Panc1 (cell line): Measurements from ENCODE around the gene MAP2K4. TPM values are rescaled to one million over a fixed set of nuclear protein-coding genes. Genes with fewer than 3 reads are reported as not detected.

Source experiments
- ATAC-seq: fragments of 200-7000 bp; cut with Tn5 transposase; 2 replicates; pipeline ENCODE4 v1.9.1; 2020; ENCODE audit warnings: mild to moderate bottlenecking, moderate library complexity
- BruUV-seq: library from RNA; stranded (reverse); fragments of 400-500 nt; replicated peaks from 2 replicates; lab custom pipeline; 2021; lab: Mats Ljungman, UMichigan
- CTCF ChIA-PET: fragments of 300-600 bp; sonication (Branson Sonifier 250); formaldehyde crosslinking; loops from one replicate; lab custom pipeline; 2022; ENCODE audit warnings: antibody characterized with exemption; lab: Charles Lee
- POLR2A ChIA-PET: fragments of 300-600 bp; sonication (Branson Sonifier 250); formaldehyde crosslinking; loops from one replicate; lab custom pipeline; 2022; ENCODE audit warnings: antibody characterized with exemption; lab: Charles Lee
- DNase-seq: peaks from one replicate; pipeline ENCODE4 v3.0.0-alpha.2; 2010; ENCODE audit warnings: low read depth, low spot score
- H3K27ac ChIP-seq: 2 replicates; pipeline ENCODE4 v1.5.1; 2011; ENCODE audit warnings: mild to moderate bottlenecking, low read length, inconsistent platforms
- H3K27me3 ChIP-seq: fragments of 200-500 bp; sonication (Bioruptor generic); 2 replicates; pipeline ENCODE4 v1.6.0; 2014; ENCODE audit warnings: low read length, inconsistent platforms; ENCODE audit not compliant: control insufficient read depth, insufficient read depth
- H3K36me3 ChIP-seq: fragments of 200-500 bp; sonication (Bioruptor generic); 2 replicates; pipeline ENCODE4 v1.5.1; 2014; ENCODE audit warnings: inconsistent platforms, mild to moderate bottlenecking, low read length, moderate library complexity; ENCODE audit not compliant: control insufficient read depth, insufficient read depth
- H3K4me1 ChIP-seq: 2 replicates; pipeline ENCODE4 v1.5.1; 2011; ENCODE audit warnings: inconsistent platforms, mild to moderate bottlenecking, low read length, moderate library complexity; ENCODE audit not compliant: control insufficient read depth, insufficient read depth
- H3K4me3 ChIP-seq, 2 experiments: 2 replicates each; pipeline ENCODE4 v1.5.1; 2011 to 2012; ENCODE audit warnings: low read depth in 2 of 2, low read length in 2 of 2, mild to moderate bottlenecking in 2 of 2, inconsistent platforms in 1 of 2, moderate library complexity in 1 of 2
- H3K9me3 ChIP-seq: fragments of 200-500 bp; sonication (Bioruptor generic); 2 replicates; pipeline ENCODE4 v1.5.1; 2014; ENCODE audit warnings: low read depth, mild to moderate bottlenecking, inconsistent platforms, low read length, moderate library complexity; ENCODE audit not compliant: control insufficient read depth, insufficient read depth
- REST ChIP-seq, 2 experiments: IDR thresholded peaks; 2 replicates each; pipeline ENCODE4 v1.6.1; 2011 to 2012; ENCODE audit warnings: low read depth in 2 of 2, control low read depth in 1 of 2, low read length in 1 of 2, mild to moderate bottlenecking in 1 of 2, moderate library complexity in 1 of 2; ENCODE audit not compliant: insufficient read depth in 1 of 2
- TCF7L2 ChIP-seq: IDR thresholded peaks from 2 replicates; pipeline ENCODE4 v1.6.1; 2011; ENCODE audit warnings: mild to moderate bottlenecking, low read depth, low read length, inconsistent platforms
- in situ Hi-C: cut with HindIII; loops from 2 replicates; pipeline ENCODE4 v1.10.0; 2016; ENCODE audit warnings: low sequenced_read_pairs, low pct_unique_long_range_greater_than_20kb
- intact Hi-C: fragments of 100-400 bp; cut with micrococcal nuclease; formaldehyde crosslinking; loops from one replicate; pipeline ENCODE4 v1.10.0; 2022; ENCODE audit not compliant: unreplicated experiment
- microRNA-seq: library from miRNA; unstranded; fragments of <30 nt; microRNA quantifications from one replicate; pipeline ENCODE4 v1.1.0, GENCODE V29; 2020; ENCODE audit not compliant: unreplicated experiment
- total RNA-seq: library from RNA; stranded (reverse); gene quantifications from one replicate; pipeline ENCODE4 v1.2.1, GENCODE V29; 2021; ENCODE audit not compliant: unreplicated experiment
- TF ChIP-seq, protein P1 (sequence below): fragments of 450-650 bp; IDR thresholded peaks from 2 replicates; pipeline ENCODE4 v1.5.1; 2017; ENCODE audit warnings: mild to moderate bottlenecking

MAP2K4 gene
- total RNA-seq, 1 experiment from 2014 or later = 16.8 TPM

DNA sequence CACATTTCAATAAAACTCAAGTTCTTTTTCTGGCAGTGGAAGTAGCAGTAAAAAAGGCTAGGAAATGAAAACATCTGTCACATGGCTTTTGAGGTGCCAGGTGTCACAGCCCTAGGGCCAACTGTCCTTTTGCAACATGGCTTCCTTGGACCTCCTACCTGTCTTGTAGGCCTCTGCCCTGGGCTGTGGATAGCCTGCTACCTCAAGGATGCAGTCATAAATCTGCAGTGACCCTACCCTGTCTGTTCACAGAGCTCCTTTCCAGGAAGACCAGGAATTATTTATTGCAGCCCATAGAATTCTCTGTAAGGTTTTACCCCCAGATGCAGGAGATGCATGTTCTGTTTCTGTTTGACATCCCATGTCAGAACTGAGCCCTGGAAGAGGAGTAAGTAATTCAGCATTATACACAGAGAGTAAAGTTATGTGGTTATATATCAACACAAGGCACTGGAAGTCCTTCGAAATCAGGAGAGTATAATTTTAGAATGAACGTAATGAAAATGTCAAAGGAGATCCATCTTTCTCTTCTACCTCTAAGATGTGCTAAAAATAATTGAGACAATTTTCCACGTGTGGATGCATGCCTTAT lies 172.6 kb downstream of the MAP2K4 start:
- H3K4me1 ChIP-seq = no peaks in the 10 kb centered on the region
- intact Hi-C loops = no loop called here
- H3K36me3 ChIP-seq = no peaks in the 10 kb centered on the region
- no peaks in the 10 kb centered on the region for H3K9me3 ChIP-seq
- no TSS peak for BruUV-seq
- POLR2A ChIA-PET = no interaction called here
- ATAC-seq (no peak), DNase-seq (no peak)
- no peak overlapping the region for H3K27ac ChIP-seq
- TF ChIP-seq REST (IDR thresholded peaks at IDR 0.05; ENCODE audit: insufficient read depth in 1 of 2, low read depth in 2 of 2, low read length in 1 of 2) = no peak
- TF ChIP-seq, protein P1, sequence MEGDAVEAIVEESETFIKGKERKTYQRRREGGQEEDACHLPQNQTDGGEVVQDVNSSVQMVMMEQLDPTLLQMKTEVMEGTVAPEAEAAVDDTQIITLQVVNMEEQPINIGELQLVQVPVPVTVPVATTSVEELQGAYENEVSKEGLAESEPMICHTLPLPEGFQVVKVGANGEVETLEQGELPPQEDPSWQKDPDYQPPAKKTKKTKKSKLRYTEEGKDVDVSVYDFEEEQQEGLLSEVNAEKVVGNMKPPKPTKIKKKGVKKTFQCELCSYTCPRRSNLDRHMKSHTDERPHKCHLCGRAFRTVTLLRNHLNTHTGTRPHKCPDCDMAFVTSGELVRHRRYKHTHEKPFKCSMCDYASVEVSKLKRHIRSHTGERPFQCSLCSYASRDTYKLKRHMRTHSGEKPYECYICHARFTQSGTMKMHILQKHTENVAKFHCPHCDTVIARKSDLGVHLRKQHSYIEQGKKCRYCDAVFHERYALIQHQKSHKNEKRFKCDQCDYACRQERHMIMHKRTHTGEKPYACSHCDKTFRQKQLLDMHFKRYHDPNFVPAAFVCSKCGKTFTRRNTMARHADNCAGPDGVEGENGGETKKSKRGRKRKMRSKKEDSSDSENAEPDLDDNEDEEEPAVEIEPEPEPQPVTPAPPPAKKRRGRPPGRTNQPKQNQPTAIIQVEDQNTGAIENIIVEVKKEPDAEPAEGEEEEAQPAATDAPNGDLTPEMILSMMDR = no peak
- TF ChIP-seq TCF7L2 = no peak
- no peak overlapping the region for H3K4me3 ChIP-seq
- no peaks in the 10 kb centered on the region for H3K27me3 ChIP-seq
- CTCF ChIA-PET = no interaction called here
- in situ Hi-C loops = no loop called here

Small RNAs within 50 kb of the gene (microRNA-seq; reads per million reads assigned to microRNA genes)
- 5,556 reads per million, percentile 91 among the genes with 10 or more reads in this experiment for gene MIR744

Other genes with a start within 250 kb of the MAP2K4 start
- 7.4 TPM for gene ZNF18, start 23.4 kb upstream of the MAP2K4 start, total RNA-seq